WTC11 (cell line): Measurements from ENCODE around the gene FOXA3.

Experiments used
- FOXJ3 ChIP-seq: sonication (generic); formaldehyde crosslinking; IDR thresholded peaks from 2 replicates; pipeline ENCODE4 v1.9.0; 2021; ENCODE audit warnings: missing genetic modification reagents, mild to moderate bottlenecking, borderline replicate concordance
- TF ChIP-seq, protein P1 (sequence below): fragments of 200-600 bp; IDR thresholded peaks from 2 replicates; pipeline ENCODE4 v1.8.0; 2022; ENCODE audit warnings: antibody characterized with exemption
- TF ChIP-seq, protein P2 (sequence below): sonication (generic); formaldehyde crosslinking; IDR thresholded peaks from 2 replicates; pipeline ENCODE4 v1.8.1; 2023; ENCODE audit warnings: mild to moderate bottlenecking, missing genetic modification reagents
- TF ChIP-seq, protein P3 (sequence below): sonication (generic); formaldehyde crosslinking; IDR thresholded peaks from 2 replicates; pipeline ENCODE4 v1.8.1; 2023; ENCODE audit warnings: mild to moderate bottlenecking, moderate library complexity, missing genetic modification reagents

GRCh38 chr19:45824041-45824471 is 40.1 kb upstream of the FOXA3 start:
- TF ChIP-seq, protein P1, sequence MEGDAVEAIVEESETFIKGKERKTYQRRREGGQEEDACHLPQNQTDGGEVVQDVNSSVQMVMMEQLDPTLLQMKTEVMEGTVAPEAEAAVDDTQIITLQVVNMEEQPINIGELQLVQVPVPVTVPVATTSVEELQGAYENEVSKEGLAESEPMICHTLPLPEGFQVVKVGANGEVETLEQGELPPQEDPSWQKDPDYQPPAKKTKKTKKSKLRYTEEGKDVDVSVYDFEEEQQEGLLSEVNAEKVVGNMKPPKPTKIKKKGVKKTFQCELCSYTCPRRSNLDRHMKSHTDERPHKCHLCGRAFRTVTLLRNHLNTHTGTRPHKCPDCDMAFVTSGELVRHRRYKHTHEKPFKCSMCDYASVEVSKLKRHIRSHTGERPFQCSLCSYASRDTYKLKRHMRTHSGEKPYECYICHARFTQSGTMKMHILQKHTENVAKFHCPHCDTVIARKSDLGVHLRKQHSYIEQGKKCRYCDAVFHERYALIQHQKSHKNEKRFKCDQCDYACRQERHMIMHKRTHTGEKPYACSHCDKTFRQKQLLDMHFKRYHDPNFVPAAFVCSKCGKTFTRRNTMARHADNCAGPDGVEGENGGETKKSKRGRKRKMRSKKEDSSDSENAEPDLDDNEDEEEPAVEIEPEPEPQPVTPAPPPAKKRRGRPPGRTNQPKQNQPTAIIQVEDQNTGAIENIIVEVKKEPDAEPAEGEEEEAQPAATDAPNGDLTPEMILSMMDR, result no peak
- TF ChIP-seq, protein P2, sequence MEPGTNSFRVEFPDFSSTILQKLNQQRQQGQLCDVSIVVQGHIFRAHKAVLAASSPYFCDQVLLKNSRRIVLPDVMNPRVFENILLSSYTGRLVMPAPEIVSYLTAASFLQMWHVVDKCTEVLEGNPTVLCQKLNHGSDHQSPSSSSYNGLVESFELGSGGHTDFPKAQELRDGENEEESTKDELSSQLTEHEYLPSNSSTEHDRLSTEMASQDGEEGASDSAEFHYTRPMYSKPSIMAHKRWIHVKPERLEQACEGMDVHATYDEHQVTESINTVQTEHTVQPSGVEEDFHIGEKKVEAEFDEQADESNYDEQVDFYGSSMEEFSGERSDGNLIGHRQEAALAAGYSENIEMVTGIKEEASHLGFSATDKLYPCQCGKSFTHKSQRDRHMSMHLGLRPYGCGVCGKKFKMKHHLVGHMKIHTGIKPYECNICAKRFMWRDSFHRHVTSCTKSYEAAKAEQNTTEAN, result no peak
- TF ChIP-seq, protein P3, sequence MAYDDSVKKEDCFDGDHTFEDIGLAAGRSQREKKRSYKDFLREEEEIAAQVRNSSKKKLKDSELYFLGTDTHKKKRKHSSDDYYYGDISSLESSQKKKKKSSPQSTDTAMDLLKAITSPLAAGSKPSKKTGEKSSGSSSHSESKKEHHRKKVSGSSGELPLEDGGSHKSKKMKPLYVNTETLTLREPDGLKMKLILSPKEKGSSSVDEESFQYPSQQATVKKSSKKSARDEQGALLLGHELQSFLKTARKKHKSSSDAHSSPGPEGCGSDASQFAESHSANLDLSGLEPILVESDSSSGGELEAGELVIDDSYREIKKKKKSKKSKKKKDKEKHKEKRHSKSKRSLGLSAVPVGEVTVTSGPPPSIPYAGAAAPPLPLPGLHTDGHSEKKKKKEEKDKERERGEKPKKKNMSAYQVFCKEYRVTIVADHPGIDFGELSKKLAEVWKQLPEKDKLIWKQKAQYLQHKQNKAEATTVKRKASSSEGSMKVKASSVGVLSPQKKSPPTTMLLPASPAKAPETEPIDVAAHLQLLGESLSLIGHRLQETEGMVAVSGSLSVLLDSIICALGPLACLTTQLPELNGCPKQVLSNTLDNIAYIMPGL (CRISPR knock-in tag), result no peak
- no peak for TF ChIP-seq FOXJ3 (CRISPR knock-in tag)
